Mesenchymal stem cell (in vitro differentiated cells and primary cell): Measurements from ENCODE around the gene PML.

ENCODE experiments used
- DNase-seq: peaks from one replicate; pipeline ENCODE4 v3.0.0-alpha.2; 2013
- H2AFZ ChIP-seq: one replicate; pipeline ENCODE4 v1.6.1; 2013; ENCODE audit warnings: low read depth, mild to moderate bottlenecking, control low read depth, inconsistent platforms, low read length, moderate library complexity
- H2AK5ac ChIP-seq: 2 replicates; pipeline ENCODE4 v1.6.1; 2013; ENCODE audit warnings: low read length, moderate library complexity, mild to moderate bottlenecking, inconsistent platforms; ENCODE audit not compliant: severe bottlenecking
- H2BK120ac ChIP-seq: one replicate; pipeline ENCODE4 v1.6.1; 2013; ENCODE audit warnings: low read depth, mild to moderate bottlenecking, inconsistent platforms, low read length, moderate library complexity
- H2BK12ac ChIP-seq, 2 experiments: one replicate each; pipeline ENCODE4 v1.6.1; 2013; ENCODE audit warnings: inconsistent platforms in 2 of 2, low read length in 2 of 2, mild to moderate bottlenecking in 2 of 2, moderate library complexity in 2 of 2, control low read depth in 1 of 2
- H2BK15ac ChIP-seq: one replicate; pipeline ENCODE4 v1.6.1; 2013; ENCODE audit warnings: mild to moderate bottlenecking, low read depth, inconsistent platforms; ENCODE audit not compliant: poor library complexity, severe bottlenecking
- H2BK5ac ChIP-seq: 2 replicates; pipeline ENCODE4 v1.6.1; 2013; ENCODE audit warnings: low read depth, mild to moderate bottlenecking, low read length, control low read depth, inconsistent platforms; ENCODE audit not compliant: poor library complexity, severe bottlenecking
- H3K14ac ChIP-seq, 2 experiments: one replicate each; pipeline ENCODE4 v1.6.1; 2013; ENCODE audit warnings: inconsistent platforms in 2 of 2, low read length in 2 of 2, control low read depth in 1 of 2, mild to moderate bottlenecking in 1 of 2, moderate library complexity in 1 of 2
- H3K18ac ChIP-seq, 2 experiments: one replicate each; pipeline ENCODE4 v1.6.1; 2013; ENCODE audit warnings: inconsistent platforms in 2 of 2, low read length in 2 of 2, control low read depth in 1 of 2, low read depth in 1 of 2, mild to moderate bottlenecking in 1 of 2
- H3K23ac ChIP-seq, 2 experiments: one replicate each; pipeline ENCODE4 v1.6.1; 2013; ENCODE audit warnings: inconsistent platforms in 2 of 2, low read length in 2 of 2, mild to moderate bottlenecking in 2 of 2, moderate library complexity in 2 of 2, control low read depth in 1 of 2
- H3K27ac ChIP-seq: 2 replicates; pipeline ENCODE4 v1.5.1; 2013; ENCODE audit warnings: mild to moderate bottlenecking, moderate library complexity, low read length, control low read depth, inconsistent platforms; ENCODE audit not compliant: poor library complexity, severe bottlenecking
- H3K27me3 ChIP-seq, 2 experiments: 2 replicates each; pipeline versions ENCODE4 v1.6.1 to v1.7.0; 2013; ENCODE audit warnings: low read length in 2 of 2, mild to moderate bottlenecking in 2 of 2, moderate library complexity in 2 of 2, control low read depth in 1 of 2, inconsistent platforms in 1 of 2; ENCODE audit not compliant: control insufficient read depth in 1 of 2, insufficient read depth in 1 of 2
- H3K36me3 ChIP-seq, 2 experiments: 2 replicates each; pipeline versions ENCODE4 v1.6.1 to v1.7.0; 2013; ENCODE audit warnings: low read length in 2 of 2, control low read depth in 1 of 2, inconsistent platforms in 1 of 2, low read depth in 1 of 2, mild to moderate bottlenecking in 1 of 2; ENCODE audit not compliant: insufficient read depth in 2 of 2, control insufficient read depth in 1 of 2
- H3K4ac ChIP-seq, 2 experiments: one replicate each; pipeline ENCODE4 v1.6.1; 2013; ENCODE audit warnings: inconsistent platforms in 2 of 2, low read length in 2 of 2, mild to moderate bottlenecking in 2 of 2, moderate library complexity in 2 of 2, control low read depth in 1 of 2, low read depth in 1 of 2
- H3K4me1 ChIP-seq: 2 replicates; pipeline ENCODE4 v1.6.1; 2013; ENCODE audit warnings: low read depth, low read length, control low read depth; ENCODE audit not compliant: control insufficient read depth, insufficient read depth
- H3K4me2 ChIP-seq: 2 replicates; pipeline ENCODE4 v1.6.1; 2013; ENCODE audit warnings: low read length, mild to moderate bottlenecking, inconsistent platforms; ENCODE audit not compliant: poor library complexity, severe bottlenecking
- H3K4me3 ChIP-seq, 2 experiments: 2 replicates each; pipeline versions ENCODE4 v1.5.1 to v1.7.0; 2013; ENCODE audit warnings: low read length in 2 of 2, mild to moderate bottlenecking in 2 of 2, control low read depth in 1 of 2, low read depth in 1 of 2; ENCODE audit not compliant: insufficient read depth in 1 of 2
- H3K79me1 ChIP-seq: replicated peaks from 2 replicates; pipeline ENCODE4 v1.6.1; 2013; ENCODE audit warnings: mild to moderate bottlenecking, control low read depth, low read length, inconsistent platforms; ENCODE audit not compliant: poor library complexity, severe bottlenecking
- H3K9ac ChIP-seq: 2 replicates; pipeline ENCODE4 v1.7.0; 2013; ENCODE audit warnings: mild to moderate bottlenecking, low read length, moderate library complexity
- H3K9me3 ChIP-seq: 2 replicates; pipeline ENCODE4 v1.7.0; 2013; ENCODE audit warnings: mild to moderate bottlenecking, low read length; ENCODE audit not compliant: control insufficient read depth
- H4K8ac ChIP-seq: one replicate; pipeline ENCODE4 v1.6.1; 2013; ENCODE audit warnings: inconsistent platforms, mild to moderate bottlenecking, low read length, moderate library complexity
- H4K91ac ChIP-seq: one replicate; pipeline ENCODE4 v1.6.1; 2013; ENCODE audit warnings: mild to moderate bottlenecking, low read length, inconsistent platforms
- WGBS: methylation state at CpG from one replicate; pipeline ENCODE4 v1.1.7; 2013; ENCODE audit warnings: mixed read lengths; 5-methylcytosine and 5-hydroxymethylcytosine counted together

Gene PML

GRCh38 chr15:73955326-73955725, 39.2 kb upstream of the PML start:
- no peak overlapping the region for H2BK120ac ChIP-seq
- H2BK15ac ChIP-seq = peak overlapping the region; percentile 44
- H2AK5ac ChIP-seq = peak overlapping the region; percentile 49
- no peak overlapping the region for H2BK5ac ChIP-seq
- H3K27ac ChIP-seq = no peak overlapping the region
- H3K9me3 ChIP-seq = no peaks in the 10 kb centered on the region
- H3K14ac ChIP-seq = peak overlapping the region in 1 of 2 experiments; percentile 26
- no peak overlapping the region for H2AFZ ChIP-seq
- H3K4me1 ChIP-seq = peaks cover 52% of the 10 kb centered on the region
- H3K23ac ChIP-seq = no peak overlapping the region
- peak overlapping the region; percentile 75 for H4K91ac ChIP-seq
- no peak overlapping the region for H3K4me3 ChIP-seq
- H2BK12ac ChIP-seq = peak overlapping the region in 1 of 2 experiments; percentile 90
- peak overlapping the region; percentile 48 to 67 for H3K18ac ChIP-seq
- H3K27me3 ChIP-seq = no peaks in the 10 kb centered on the region
- H3K4me2 ChIP-seq = no peak overlapping the region
- H3K9ac ChIP-seq = peak overlapping the region; percentile 60
- H3K79me1 ChIP-seq = peaks cover 4% of the 10 kb centered on the region
- WGBS = 96% methylated on average over 4 of the region's 4 CpGs
- H3K4ac ChIP-seq = peak overlapping the region; percentile 30 to 73
- no peak for DNase-seq
- H3K36me3 ChIP-seq = peaks cover 22 to 30% of the 10 kb centered on the region in 2 experiments
- H4K8ac ChIP-seq = no peak overlapping the region

- H3K4ac ChIP-seq = peak overlapping the region; percentile 30 to 73
- peak overlapping the region; percentile 67 to 77 for H3K18ac ChIP-seq
- 81% methylated on average over 12 of the region's 12 CpGs for WGBS
- H2BK15ac ChIP-seq = peak overlapping the region; percentile 46
- no peaks in the 10 kb centered on the region for H3K9me3 ChIP-seq
- H3K4me2 ChIP-seq = no peak overlapping the region
- peak overlapping the region; percentile 76 for H4K8ac ChIP-seq
- H2BK12ac ChIP-seq = peak overlapping the region; percentile 11 to 90
- H3K9ac ChIP-seq = peak overlapping the region; percentile 60
- peaks cover 45% of the 10 kb centered on the region for H3K4me1 ChIP-seq
- H3K79me1 ChIP-seq = peaks cover 4% of the 10 kb centered on the region
- DNase-seq = no peak
- H3K27me3 ChIP-seq = no peaks in the 10 kb centered on the region
- no peak overlapping the region for H3K4me3 ChIP-seq
- no peak overlapping the region for H2BK5ac ChIP-seq
- H3K27ac ChIP-seq = peak overlapping the region; percentile 35
- H3K23ac ChIP-seq = no peak overlapping the region
- H2AFZ ChIP-seq = no peak overlapping the region
- peak overlapping the region; percentile 53 for H2AK5ac ChIP-seq
- H3K14ac ChIP-seq = peak overlapping the region in 1 of 2 experiments; percentile 85
- peak overlapping the region; percentile 75 for H4K91ac ChIP-seq
- H2BK120ac ChIP-seq = no peak overlapping the region
- peaks cover 20 to 24% of the 10 kb centered on the region in 2 experiments for H3K36me3 ChIP-seq
These were observed 38.4 kb upstream of the PML start for GRCh38 chr15:73955861-73956742.

- H3K9ac ChIP-seq = peak overlapping the region; percentile 60
- H4K91ac ChIP-seq = no peak overlapping the region
- H3K27ac ChIP-seq = peak overlapping the region; percentile 15
- H3K79me1 ChIP-seq = peaks cover 4% of the 10 kb centered on the region
- no peak overlapping the region for H3K23ac ChIP-seq
- no peak overlapping the region for H2AFZ ChIP-seq
- peak overlapping the region in 1 of 2 experiments; percentile 83 for H2BK12ac ChIP-seq
- H3K9me3 ChIP-seq = no peaks in the 10 kb centered on the region
- peak overlapping the region; percentile 2 for H4K8ac ChIP-seq
- peak overlapping the region in 1 of 2 experiments; percentile 38 for H3K14ac ChIP-seq
- H3K4me3 ChIP-seq = no peak overlapping the region
- H2BK5ac ChIP-seq = no peak overlapping the region
- DNase-seq = peak; percentile 78
- H2AK5ac ChIP-seq = no peak overlapping the region
- no peak overlapping the region for H3K4ac ChIP-seq
- peak overlapping the region; percentile 1 to 71 for H3K18ac ChIP-seq
- H2BK120ac ChIP-seq = no peak overlapping the region
- no peaks in the 10 kb centered on the region for H3K27me3 ChIP-seq
- peaks cover 20 to 21% of the 10 kb centered on the region in 2 experiments for H3K36me3 ChIP-seq
- peak overlapping the region; percentile 2 for H2BK15ac ChIP-seq
- no peak overlapping the region for H3K4me2 ChIP-seq
- WGBS = 39% methylated on average over 9 of the region's 9 CpGs
- peaks cover 41% of the 10 kb centered on the region for H3K4me1 ChIP-seq
These were observed 37.8 kb upstream of the PML start for GRCh38 chr15:73956743-73957135.

GRCh38 chr15:73957276-73957675, 37.2 kb upstream of the PML start:
- peak overlapping the region; percentile 63 for H2AK5ac ChIP-seq
- peak overlapping the region; percentile 98 for H2BK15ac ChIP-seq
- H3K4me3 ChIP-seq = no peak overlapping the region
- DNase-seq = no peak
- no peak overlapping the region for H2BK5ac ChIP-seq
- H3K18ac ChIP-seq = peak overlapping the region; percentile 67 to 69
- H2AFZ ChIP-seq = no peak overlapping the region
- H3K9ac ChIP-seq = peak overlapping the region; percentile 9
- H3K36me3 ChIP-seq = peaks cover 14 to 16% of the 10 kb centered on the region in 2 experiments
- peaks cover 4% of the 10 kb centered on the region for H3K79me1 ChIP-seq
- 92% methylated on average over 8 of the region's 8 CpGs for WGBS
- H3K27ac ChIP-seq = no peak overlapping the region
- no peak overlapping the region for H3K4me2 ChIP-seq
- no peak overlapping the region for H3K4ac ChIP-seq
- H3K4me1 ChIP-seq = peaks cover 37% of the 10 kb centered on the region
- H3K9me3 ChIP-seq = no peaks in the 10 kb centered on the region
- H4K8ac ChIP-seq = peak overlapping the region; percentile 10
- H4K91ac ChIP-seq = peak overlapping the region; percentile 25
- no peak overlapping the region for H3K23ac ChIP-seq
- H2BK120ac ChIP-seq = peak overlapping the region; percentile 54
- no peak overlapping the region for H3K14ac ChIP-seq
- no peaks in the 10 kb centered on the region for H3K27me3 ChIP-seq
- peak overlapping the region; percentile 85 to 98 for H2BK12ac ChIP-seq
